Mesendoderm (in vitro differentiated cells): Measurements from ENCODE around the gene S1PR4.

Experiments used
- DNase-seq: peaks from one replicate; pipeline ENCODE4 v3.0.0; 2013
- H2AK5ac ChIP-seq: 2 replicates; pipeline ENCODE4 v1.6.1; 2013; ENCODE audit warnings: low read length, inconsistent platforms
- H2BK120ac ChIP-seq: 2 replicates; pipeline ENCODE4 v1.6.1; 2013; ENCODE audit warnings: low read depth, mild to moderate bottlenecking, low read length, moderate library complexity, mixed read lengths
- H2BK15ac ChIP-seq: replicated peaks from 2 replicates; pipeline ENCODE4 v1.6.1; 2013; ENCODE audit warnings: low read depth, mild to moderate bottlenecking, moderate library complexity
- H2BK5ac ChIP-seq: 2 replicates; pipeline ENCODE4 v1.6.1; 2013; ENCODE audit warnings: low read length, inconsistent platforms
- H3K18ac ChIP-seq: 2 replicates; pipeline ENCODE4 v1.6.1; 2013; ENCODE audit warnings: mild to moderate bottlenecking, low read length, mixed read lengths
- H3K23ac ChIP-seq: one replicate; pipeline ENCODE4 v1.6.1; 2013; ENCODE audit warnings: low read length
- H3K27ac ChIP-seq: 2 replicates; pipeline ENCODE4 v1.5.1; 2013; ENCODE audit warnings: low read depth, mild to moderate bottlenecking, inconsistent platforms, low read length, moderate library complexity
- H3K27me3 ChIP-seq: 2 replicates; pipeline ENCODE4 v1.6.1; 2013; ENCODE audit warnings: low read length, control low read depth, mild to moderate bottlenecking, inconsistent platforms; ENCODE audit not compliant: insufficient read depth, poor library complexity
- H3K36me3 ChIP-seq: 2 replicates; pipeline ENCODE4 v1.6.1; 2013; ENCODE audit warnings: low read length, inconsistent platforms; ENCODE audit not compliant: control insufficient read depth, insufficient read depth
- H3K4ac ChIP-seq: one replicate; pipeline ENCODE4 v1.6.1; 2013; ENCODE audit warnings: low read depth, mild to moderate bottlenecking, low read length, moderate library complexity
- H3K4me1 ChIP-seq: 2 replicates; pipeline ENCODE4 v1.6.1; 2013; ENCODE audit warnings: low read depth, low read length, inconsistent platforms; ENCODE audit not compliant: control insufficient read depth
- H3K4me2 ChIP-seq: 2 replicates; pipeline ENCODE4 v1.6.1; 2013; ENCODE audit warnings: low read length
- H3K4me3 ChIP-seq: 2 replicates; pipeline ENCODE4 v1.5.1; 2013; ENCODE audit warnings: mild to moderate bottlenecking, low read length
- H3K56ac ChIP-seq: one replicate; pipeline ENCODE4 v1.6.1; 2013; ENCODE audit warnings: low read length
- H3K79me1 ChIP-seq: 2 replicates; pipeline ENCODE4 v1.6.1; 2013; ENCODE audit warnings: low read length, inconsistent platforms
- H3K79me2 ChIP-seq: 2 replicates; pipeline ENCODE4 v1.6.1; 2013; ENCODE audit warnings: mild to moderate bottlenecking, low read length; ENCODE audit not compliant: control insufficient read depth, insufficient read depth
- H3K9ac ChIP-seq: 2 replicates; pipeline ENCODE4 v1.6.1; 2013; ENCODE audit warnings: low read length, inconsistent platforms
- H4K5ac ChIP-seq: one replicate; pipeline ENCODE4 v1.6.1; 2013; ENCODE audit warnings: low read length
- H4K8ac ChIP-seq: one replicate; pipeline ENCODE4 v1.6.1; 2013; ENCODE audit warnings: low read depth, mild to moderate bottlenecking, control low read depth, low read length, moderate library complexity
- WGBS: extraction: QIAGEN DNeasy Blood & Tissue Kit; methylation state at CpG from one replicate; pipeline ENCODE4 v1.1.7; 2013; ENCODE audit warnings: low lambda C conversion rate, missing lambda C conversion rate; ENCODE audit not compliant: insufficient coverage; ENCODE audit errors: extremely low coverage; 5-methylcytosine and 5-hydroxymethylcytosine counted together

The S1PR4 gene

GRCh38 chr19:3225169-3225485, 46.6 kb downstream of the S1PR4 start:
- Histone ChIP-seq H3K79me1 (no peaks in the 10 kb centered on the region), H3K4me3 (no peak overlapping the region), H4K5ac (no peak overlapping the region), H3K23ac (no peak overlapping the region), H3K18ac (no peak overlapping the region), H2BK15ac (no peak overlapping the region), H3K79me2 (no peaks in the 10 kb centered on the region), H3K4me1 (no peaks in the 10 kb centered on the region), H3K9ac (no peak overlapping the region), H2AK5ac (no peak overlapping the region), H3K4ac (no peak overlapping the region), H3K36me3 (no peaks in the 10 kb centered on the region), H3K56ac (no peak overlapping the region), H2BK5ac (no peak overlapping the region), H4K8ac (no peak overlapping the region), H2BK120ac (no peak overlapping the region), H3K27ac (no peak overlapping the region), H3K27me3 (peaks cover 2% of the 10 kb centered on the region), H3K4me2 (no peak overlapping the region)
- no peak for DNase-seq
- WGBS: no CpG with 5 or more reads among the region's 9 CpGs

- no CpG with 5 or more reads among the region's 16 CpGs for WGBS
- no peak overlapping the region for H3K4me3 ChIP-seq
These were observed 47.1 kb downstream of the S1PR4 start for GRCh38 chr19:3225677-3226093.

GRCh38 chr19:3227054-3227626, 48.6 kb downstream of the S1PR4 start:
- H3K23ac ChIP-seq: no peak overlapping the region
- no peak overlapping the region for H2BK120ac ChIP-seq
- no peak overlapping the region for H4K8ac ChIP-seq
- no peak overlapping the region for H3K27ac ChIP-seq
- no peak overlapping the region for H2BK15ac ChIP-seq
- no peak overlapping the region for H3K4ac ChIP-seq
- H3K27me3 ChIP-seq: peaks cover 2% of the 10 kb centered on the region
- no peaks in the 10 kb centered on the region for H3K4me1 ChIP-seq
- no peaks in the 10 kb centered on the region for H3K79me2 ChIP-seq
- no peak for DNase-seq
- H3K56ac ChIP-seq: no peak overlapping the region
- H3K4me3 ChIP-seq: no peak overlapping the region
- H4K5ac ChIP-seq: no peak overlapping the region
- H2AK5ac ChIP-seq: no peak overlapping the region
- H2BK5ac ChIP-seq: no peak overlapping the region
- WGBS: no CpG with 5 or more reads among the region's 12 CpGs
- H3K4me2 ChIP-seq: no peak overlapping the region
- H3K18ac ChIP-seq: no peak overlapping the region
- no peaks in the 10 kb centered on the region for H3K79me1 ChIP-seq
- H3K36me3 ChIP-seq: no peaks in the 10 kb centered on the region
- no peak overlapping the region for H3K9ac ChIP-seq

More at GRCh38 chr19:3225677-3226093, 47.1 kb downstream of the S1PR4 start:
- H2BK5ac ChIP-seq: no peak overlapping the region
- no peak overlapping the region for H3K9ac ChIP-seq
- no peak overlapping the region for H3K18ac ChIP-seq
- no peak overlapping the region for H2AK5ac ChIP-seq
- no peak overlapping the region for H3K23ac ChIP-seq
- peak; percentile 21 for DNase-seq
- no peaks in the 10 kb centered on the region for H3K79me1 ChIP-seq
- no peak overlapping the region for H3K4me2 ChIP-seq
- no peaks in the 10 kb centered on the region for H3K79me2 ChIP-seq
- peaks cover 2% of the 10 kb centered on the region for H3K27me3 ChIP-seq
- no peak overlapping the region for H2BK120ac ChIP-seq
- no peak overlapping the region for H2BK15ac ChIP-seq
- no peak overlapping the region for H4K8ac ChIP-seq
- H3K4ac ChIP-seq: no peak overlapping the region
- no peaks in the 10 kb centered on the region for H3K36me3 ChIP-seq
- no peak overlapping the region for H3K27ac ChIP-seq
- no peaks in the 10 kb centered on the region for H3K4me1 ChIP-seq
- no peak overlapping the region for H3K56ac ChIP-seq
- H4K5ac ChIP-seq: no peak overlapping the region

GRCh38 chr19:3229346-3229743, 50.8 kb downstream of the S1PR4 start:
- no peak overlapping the region for H4K8ac ChIP-seq
- H3K27me3 ChIP-seq: peaks cover 2% of the 10 kb centered on the region

More at GRCh38 chr19:3229346-3229743, 50.8 kb downstream of the S1PR4 start:
- no peak overlapping the region for H3K23ac ChIP-seq
- no peak for DNase-seq
- H4K5ac ChIP-seq: no peak overlapping the region
- H3K79me1 ChIP-seq: no peaks in the 10 kb centered on the region
- H3K36me3 ChIP-seq: no peaks in the 10 kb centered on the region
- H3K9ac ChIP-seq: no peak overlapping the region
- H3K4me3 ChIP-seq: no peak overlapping the region
- no peak overlapping the region for H2BK120ac ChIP-seq
- no peak overlapping the region for H3K4ac ChIP-seq
- H3K27ac ChIP-seq: no peak overlapping the region
- no peak overlapping the region for H2AK5ac ChIP-seq
- H3K79me2 ChIP-seq: no peaks in the 10 kb centered on the region
- WGBS: no CpG with 5 or more reads among the region's 9 CpGs
- H3K18ac ChIP-seq: no peak overlapping the region
- no peak overlapping the region for H3K4me2 ChIP-seq
- no peaks in the 10 kb centered on the region for H3K4me1 ChIP-seq
- no peak overlapping the region for H2BK5ac ChIP-seq
- no peak overlapping the region for H3K56ac ChIP-seq
- no peak overlapping the region for H2BK15ac ChIP-seq
